IPS-20b (cell line): ENCODE data around the gene CLEC1B.

Experiments
- H3K27ac ChIP-seq: one replicate; pipeline ENCODE4 v1.5.1; 2013; ENCODE audit warnings: low read length
- H3K27me3 ChIP-seq: 2 replicates; pipeline ENCODE4 v1.6.1; 2013; ENCODE audit warnings: mild to moderate bottlenecking, low read length, inconsistent platforms; ENCODE audit not compliant: insufficient read depth
- H3K36me3 ChIP-seq: 2 replicates; pipeline ENCODE4 v1.6.1; 2013; ENCODE audit warnings: low read depth, mild to moderate bottlenecking, inconsistent platforms, low read length, moderate library complexity; ENCODE audit not compliant: insufficient read depth
- H3K4me1 ChIP-seq: 2 replicates; pipeline ENCODE4 v1.6.1; 2013; ENCODE audit warnings: mild to moderate bottlenecking, control low read depth, inconsistent platforms, low read length, moderate library complexity; ENCODE audit not compliant: insufficient read depth
- H3K4me3 ChIP-seq: 2 replicates; pipeline ENCODE4 v1.5.1; 2013; ENCODE audit warnings: mild to moderate bottlenecking, low read length, inconsistent platforms
- H3K9ac ChIP-seq: 2 replicates; pipeline ENCODE4 v1.6.1; 2013; ENCODE audit warnings: low read depth, mild to moderate bottlenecking, inconsistent platforms, low read length, moderate library complexity
- H3K9me3 ChIP-seq: 2 replicates; pipeline ENCODE4 v1.6.1; 2013; ENCODE audit warnings: mild to moderate bottlenecking, low read depth, low read length, inconsistent platforms; ENCODE audit not compliant: insufficient read depth

Gene CLEC1B

DNA sequence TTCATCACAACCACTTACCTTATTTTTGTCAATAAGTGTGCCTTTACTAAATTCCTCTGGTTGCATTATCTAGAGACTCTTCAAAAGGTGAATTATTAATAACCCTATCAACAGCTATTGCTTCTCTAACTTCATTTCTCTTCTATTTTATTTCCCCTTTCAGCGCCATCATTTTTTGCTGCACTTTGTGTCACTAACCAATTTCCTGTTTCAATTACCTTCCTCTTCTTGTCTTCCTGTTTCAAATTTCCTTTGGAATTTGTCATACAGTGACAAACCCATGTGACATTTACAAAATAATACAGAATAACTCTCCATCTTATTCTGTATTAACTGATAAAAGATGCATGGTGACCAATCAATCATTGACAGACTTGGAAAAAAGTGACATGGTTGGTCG, 54.5 kb downstream of the CLEC1B start:
- no peaks in the 10 kb centered on the region for H3K27me3 ChIP-seq
- no peak overlapping the region for H3K27ac ChIP-seq
- no peaks in the 10 kb centered on the region for H3K36me3 ChIP-seq
- no peaks in the 10 kb centered on the region for H3K9me3 ChIP-seq
- no peak overlapping the region for H3K9ac ChIP-seq
- no peaks in the 10 kb centered on the region for H3K4me1 ChIP-seq
- H3K4me3 ChIP-seq: no peak overlapping the region

DNA sequence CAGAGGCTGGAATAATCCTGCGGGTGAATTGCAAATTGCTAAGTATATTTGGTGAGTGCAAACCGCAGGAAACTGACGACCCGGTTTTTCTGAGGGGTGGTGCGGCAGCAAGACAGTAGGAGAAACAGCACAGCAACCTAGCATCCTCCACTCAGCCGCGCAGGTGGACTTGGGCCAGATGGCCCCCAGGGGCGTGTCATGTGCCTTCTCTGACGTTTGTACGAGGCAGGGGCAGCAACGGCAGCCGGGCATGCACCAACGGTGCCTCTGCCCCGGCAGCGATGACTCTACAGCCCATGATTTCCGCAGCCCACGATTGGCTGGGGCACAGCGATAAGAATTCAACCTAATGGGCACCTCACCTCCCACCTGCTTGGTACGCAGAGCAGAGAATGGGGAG, 55.7 kb downstream of the CLEC1B start:
- H3K27me3 ChIP-seq: no peaks in the 10 kb centered on the region
- H3K4me3 ChIP-seq: no peak overlapping the region
- H3K9ac ChIP-seq: no peak overlapping the region
- no peaks in the 10 kb centered on the region for H3K4me1 ChIP-seq
- H3K27ac ChIP-seq: no peak overlapping the region
- no peaks in the 10 kb centered on the region for H3K9me3 ChIP-seq
- no peaks in the 10 kb centered on the region for H3K36me3 ChIP-seq
